ENCODE results near the gene GNAS. TPM values are rescaled to one million over a fixed set of nuclear protein-coding genes. Genes with fewer than 3 reads are reported as not detected.

The GNAS gene
- total RNA-seq, 1 donor from 2014 or later, result 1,218 TPM

DNA sequence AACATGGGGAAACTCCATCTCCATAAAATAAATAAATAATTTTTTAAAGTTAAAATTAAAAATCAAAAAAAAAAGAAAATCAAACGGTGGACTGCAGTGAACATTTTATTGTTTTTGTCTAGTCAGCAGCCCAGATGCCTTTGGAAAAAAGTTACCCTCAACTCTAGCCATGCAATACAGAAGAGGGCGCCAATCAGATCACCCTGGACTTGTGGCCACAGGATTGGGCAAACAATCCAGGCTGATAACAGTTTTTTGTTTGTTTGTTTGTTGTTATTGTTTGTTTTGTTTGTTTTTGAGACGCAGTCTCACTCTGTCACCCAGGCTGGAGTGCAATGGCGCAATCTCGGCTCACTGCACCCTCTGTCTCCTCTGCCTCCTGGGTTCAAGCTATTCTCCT lies 98.1 kb downstream of the GNAS start:
- TF ChIP-seq, protein P1, sequence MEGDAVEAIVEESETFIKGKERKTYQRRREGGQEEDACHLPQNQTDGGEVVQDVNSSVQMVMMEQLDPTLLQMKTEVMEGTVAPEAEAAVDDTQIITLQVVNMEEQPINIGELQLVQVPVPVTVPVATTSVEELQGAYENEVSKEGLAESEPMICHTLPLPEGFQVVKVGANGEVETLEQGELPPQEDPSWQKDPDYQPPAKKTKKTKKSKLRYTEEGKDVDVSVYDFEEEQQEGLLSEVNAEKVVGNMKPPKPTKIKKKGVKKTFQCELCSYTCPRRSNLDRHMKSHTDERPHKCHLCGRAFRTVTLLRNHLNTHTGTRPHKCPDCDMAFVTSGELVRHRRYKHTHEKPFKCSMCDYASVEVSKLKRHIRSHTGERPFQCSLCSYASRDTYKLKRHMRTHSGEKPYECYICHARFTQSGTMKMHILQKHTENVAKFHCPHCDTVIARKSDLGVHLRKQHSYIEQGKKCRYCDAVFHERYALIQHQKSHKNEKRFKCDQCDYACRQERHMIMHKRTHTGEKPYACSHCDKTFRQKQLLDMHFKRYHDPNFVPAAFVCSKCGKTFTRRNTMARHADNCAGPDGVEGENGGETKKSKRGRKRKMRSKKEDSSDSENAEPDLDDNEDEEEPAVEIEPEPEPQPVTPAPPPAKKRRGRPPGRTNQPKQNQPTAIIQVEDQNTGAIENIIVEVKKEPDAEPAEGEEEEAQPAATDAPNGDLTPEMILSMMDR (IDR thresholded peaks at IDR 0.05; ENCODE audit: unreplicated experiment), result no peak
- H3K4me3 Mint-ChIP-seq, result no peak overlapping the region
- H3K27me3 Mint-ChIP-seq (ENCODE audit: low read depth), result peaks cover 2% of the 10 kb centered on the region
- DNase-seq (ENCODE audit: low spot score in 2 of 2, unreplicated experiment in 2 of 2), result no peak
- H3K36me3 Mint-ChIP-seq, result peaks cover 2% of the 10 kb centered on the region
- no peak overlapping the region for H3K27ac Mint-ChIP-seq
- H3K9me3 Mint-ChIP-seq, result peaks cover 17% of the 10 kb centered on the region
- no peaks in the 10 kb centered on the region for H3K4me1 Mint-ChIP-seq

DNA sequence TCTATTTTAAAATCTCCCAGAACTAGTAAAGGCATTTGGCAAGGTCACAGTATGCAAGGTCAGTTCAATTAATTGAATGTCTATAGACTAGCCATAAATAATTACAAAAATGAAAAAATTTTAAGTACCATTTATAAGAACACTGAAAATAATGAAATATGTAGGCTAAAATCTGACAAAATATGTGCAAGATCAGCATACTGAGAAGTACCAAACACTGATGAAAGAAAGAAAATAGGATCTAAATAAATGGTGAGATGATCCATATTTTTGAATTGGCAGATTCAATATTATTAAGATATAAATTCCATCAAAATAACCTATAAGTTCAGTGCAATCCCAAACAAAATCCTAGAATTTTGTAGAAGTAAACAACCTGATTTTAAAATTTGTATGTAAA lies 100.5 kb downstream of the GNAS start:
- TF ChIP-seq, protein P1 (IDR thresholded peaks at IDR 0.05; ENCODE audit: unreplicated experiment), result no peak
- no peaks in the 10 kb centered on the region for H3K4me1 Mint-ChIP-seq
- H3K4me3 Mint-ChIP-seq, result no peak overlapping the region
- no peak overlapping the region for H3K27ac Mint-ChIP-seq
- H3K9me3 Mint-ChIP-seq, result peaks cover 22% of the 10 kb centered on the region
- peaks cover 2% of the 10 kb centered on the region for H3K27me3 Mint-ChIP-seq (ENCODE audit: low read depth)
- no peak for DNase-seq (ENCODE audit: low spot score in 2 of 2, unreplicated experiment in 2 of 2)
- peaks cover 2% of the 10 kb centered on the region for H3K36me3 Mint-ChIP-seq

DNA sequence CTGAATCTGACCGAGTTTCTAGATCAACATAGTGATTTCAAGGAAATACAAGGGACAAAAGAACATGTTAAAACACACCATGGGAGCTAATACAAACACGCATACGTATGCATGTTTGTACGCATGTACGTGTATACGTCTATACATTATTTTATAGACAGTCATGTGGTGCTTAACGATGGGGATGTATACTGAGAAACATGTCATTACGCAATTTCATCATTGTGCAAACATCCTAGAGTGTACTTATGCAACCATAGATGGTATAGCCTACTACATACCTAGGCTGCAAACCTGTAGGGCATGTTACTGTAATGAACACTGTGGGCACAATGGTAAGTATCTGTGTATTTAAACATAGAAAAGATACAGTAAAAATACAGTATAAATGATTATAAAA lies 103.6 kb downstream of the GNAS start:
- Mint-ChIP-seq H3K9me3 (peaks cover 22% of the 10 kb centered on the region), H3K36me3 (peaks cover 2% of the 10 kb centered on the region), H3K4me1 (no peaks in the 10 kb centered on the region), H3K27ac (no peak overlapping the region), H3K4me3 (no peak overlapping the region), H3K27me3 (ENCODE audit: low read depth) (no peaks in the 10 kb centered on the region)
- TF ChIP-seq, protein P1 (IDR thresholded peaks at IDR 0.05; ENCODE audit: unreplicated experiment), result no peak
- DNase-seq (ENCODE audit: low spot score in 2 of 2, unreplicated experiment in 2 of 2), result no peak

DNA sequence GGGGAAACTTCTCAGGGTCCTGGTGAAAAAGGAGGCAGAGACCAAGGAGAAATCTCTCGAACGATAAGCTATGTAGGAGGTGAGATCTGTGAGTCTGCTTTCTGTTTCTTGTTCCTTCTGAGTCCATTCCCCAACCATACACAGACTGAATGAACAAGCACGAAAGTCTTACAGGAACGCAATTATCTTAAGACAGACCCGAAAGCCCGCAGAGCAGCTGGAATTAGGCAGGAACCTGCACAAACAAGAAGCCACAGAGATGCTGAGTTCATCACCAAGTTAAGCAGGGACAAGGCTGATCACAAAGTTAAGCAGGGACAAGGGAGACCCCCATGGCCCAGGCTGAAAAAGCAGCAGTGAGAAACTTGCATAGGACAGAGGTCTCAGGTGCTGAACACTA lies 107.1 kb downstream of the GNAS start:
- H3K9me3 Mint-ChIP-seq, result peaks cover 24% of the 10 kb centered on the region
- H3K27me3 Mint-ChIP-seq (ENCODE audit: low read depth), result no peaks in the 10 kb centered on the region
- no peaks in the 10 kb centered on the region for H3K4me1 Mint-ChIP-seq
- DNase-seq (ENCODE audit: low spot score in 2 of 2, unreplicated experiment in 2 of 2), result no peak
- no peak overlapping the region for H3K4me3 Mint-ChIP-seq
- H3K27ac Mint-ChIP-seq, result no peak overlapping the region
- H3K36me3 Mint-ChIP-seq, result peaks cover 4% of the 10 kb centered on the region
- TF ChIP-seq, protein P1 (IDR thresholded peaks at IDR 0.05; ENCODE audit: unreplicated experiment), result no peak

Small RNAs within 50 kb of the gene (microRNA-seq; reads per million reads assigned to microRNA genes)
- gene MIR298, result 1.5 reads per million

Other genes starting within 250 kb of the GNAS start
- 85.9 to 87.5 TPM (median 86.1 TPM) in 3 replicates for gene STX16, start 201.4 kb upstream of the GNAS start, total RNA-seq
- 65.8 to 71.5 TPM (median 69.6 TPM) in 3 replicates for gene NPEPL1, start 159.9 kb upstream of the GNAS start, total RNA-seq
- 5.8 to 6.3 TPM (median 5.9 TPM) in 3 replicates for gene GNAS-AS1, start 1.8 kb upstream of the GNAS start, total RNA-seq
- gene NELFCD, start 128.5 kb downstream of the GNAS start, total RNA-seq, result 106 to 112 TPM (median 108 TPM) in 3 replicates
- gene CTSZ, start 154.5 kb downstream of the GNAS start, total RNA-seq, result 65.3 to 67.7 TPM (median 65.3 TPM) in 3 replicates
- not detected in 3 replicates for gene TUBB1, start 166.7 kb downstream of the GNAS start, total RNA-seq
- 46.7 to 52.7 TPM (median 47.8 TPM) in 3 replicates for gene ATP5F1E, start 179.6 kb downstream of the GNAS start, total RNA-seq
- 44.9 to 45.5 TPM (median 45.2 TPM) in 3 replicates for gene PRELID3B, start 190.1 kb downstream of the GNAS start, total RNA-seq